Kidney glomerular epithelial cell (primary cell): ENCODE data around the gene GPRC5C.

ENCODE experiments used
- DNase-seq: peaks from one replicate; lab custom pipeline; 2025; lab: John Stamatoyannopoulos, UW

GPRC5C gene

GRCh38 chr17:74407384-74407783 is 24.5 kb upstream of the GPRC5C start:
- no peak for DNase-seq

GRCh38 chr17:74408262-74408661 is 23.6 kb upstream of the GPRC5C start:
- no peak for DNase-seq

GRCh38 chr17:74408815-74409214 is 23.1 kb upstream of the GPRC5C start:
- no peak for DNase-seq

- DNase-seq: no peak
These were observed 21.9 kb upstream of the GPRC5C start for GRCh38 chr17:74410001-74410443.

GRCh38 chr17:74412581-74412980 is 19.3 kb upstream of the GPRC5C start:
- no peak for DNase-seq

GRCh38 chr17:74413491-74413890 is 18.4 kb upstream of the GPRC5C start:
- DNase-seq: peak; percentile 20

GRCh38 chr17:74414510-74414909 is 17.4 kb upstream of the GPRC5C start:
- DNase-seq: no peak

- DNase-seq: no peak
These were observed 16.1 kb upstream of the GPRC5C start for GRCh38 chr17:74415608-74416396.

GRCh38 chr17:74417178-74418045 is 14.5 kb upstream of the GPRC5C start:
- peak; percentile 94 for DNase-seq

- DNase-seq: no peak
These were observed 11.9 kb upstream of the GPRC5C start for GRCh38 chr17:74419928-74420411.

GRCh38 chr17:74424117-74424516 is 7.8 kb upstream of the GPRC5C start:
- DNase-seq: no peak

- DNase-seq: no peak
These were observed 7.2 kb upstream of the GPRC5C start for GRCh38 chr17:74424657-74425056.

GRCh38 chr17:74426551-74427047 is 5.3 kb upstream of the GPRC5C start:
- DNase-seq: no peak

- DNase-seq: peak; percentile 46
These were observed 4.7 kb upstream of the GPRC5C start for GRCh38 chr17:74427048-74427762.

- no peak for DNase-seq
These were observed 4.1 kb upstream of the GPRC5C start for GRCh38 chr17:74427763-74428153.

GRCh38 chr17:74429604-74430384 is 2.1 kb upstream of the GPRC5C start:
- no peak for DNase-seq

GRCh38 chr17:74430385-74430705 is 1.5 kb upstream of the GPRC5C start:
- no peak for DNase-seq

- DNase-seq: peak; percentile 97
These were observed 951 bp upstream of the GPRC5C start for GRCh38 chr17:74430706-74431567.

- DNase-seq: no peak
These were observed 469 bp downstream of the GPRC5C start for GRCh38 chr17:74432424-74432690.

GRCh38 chr17:74432766-74433391 is 991 bp downstream of the GPRC5C start:
- DNase-seq: no peak
